Nephron (organoid): Measurements from ENCODE around the gene HSD3B7.

ENCODE experiments used
- H3K27ac Mint-ChIP-seq, 3 experiments: 2 replicates each; pipeline ENCODE4 v1.8.0; 2020; ENCODE audit warnings: mixed read lengths in 3 of 3, mild to moderate bottlenecking in 2 of 3, moderate library complexity in 1 of 3
- H3K27me3 Mint-ChIP-seq: 2 replicates; pipeline ENCODE4 v1.8.0; 2021; ENCODE audit warnings: low read depth, mild to moderate bottlenecking, moderate library complexity, mixed read lengths
- H3K36me3 Mint-ChIP-seq: 2 replicates; pipeline ENCODE4 v1.8.0; 2020; ENCODE audit warnings: low read depth, mixed read lengths
- H3K4me1 Mint-ChIP-seq: 2 replicates; pipeline ENCODE4 v1.8.0; 2020; ENCODE audit warnings: mixed read lengths
- H3K4me3 Mint-ChIP-seq, 3 experiments: 2 replicates each; pipeline ENCODE4 v1.8.0; 2020; ENCODE audit warnings: mild to moderate bottlenecking in 3 of 3, mixed read lengths in 3 of 3, moderate library complexity in 2 of 3
- H3K9me3 Mint-ChIP-seq: 2 replicates; pipeline ENCODE4 v1.8.0; 2020; ENCODE audit warnings: mixed read lengths
- TF ChIP-seq, protein P1 (sequence below), 3 experiments: fragments of 200-600 bp; sonication (generic); IDR thresholded peaks; one replicate each; pipeline ENCODE4 v1.5.0; 2021; ENCODE audit warnings: antibody characterized with exemption in 3 of 3; ENCODE audit not compliant: unreplicated experiment in 3 of 3

Gene HSD3B7

DNA sequence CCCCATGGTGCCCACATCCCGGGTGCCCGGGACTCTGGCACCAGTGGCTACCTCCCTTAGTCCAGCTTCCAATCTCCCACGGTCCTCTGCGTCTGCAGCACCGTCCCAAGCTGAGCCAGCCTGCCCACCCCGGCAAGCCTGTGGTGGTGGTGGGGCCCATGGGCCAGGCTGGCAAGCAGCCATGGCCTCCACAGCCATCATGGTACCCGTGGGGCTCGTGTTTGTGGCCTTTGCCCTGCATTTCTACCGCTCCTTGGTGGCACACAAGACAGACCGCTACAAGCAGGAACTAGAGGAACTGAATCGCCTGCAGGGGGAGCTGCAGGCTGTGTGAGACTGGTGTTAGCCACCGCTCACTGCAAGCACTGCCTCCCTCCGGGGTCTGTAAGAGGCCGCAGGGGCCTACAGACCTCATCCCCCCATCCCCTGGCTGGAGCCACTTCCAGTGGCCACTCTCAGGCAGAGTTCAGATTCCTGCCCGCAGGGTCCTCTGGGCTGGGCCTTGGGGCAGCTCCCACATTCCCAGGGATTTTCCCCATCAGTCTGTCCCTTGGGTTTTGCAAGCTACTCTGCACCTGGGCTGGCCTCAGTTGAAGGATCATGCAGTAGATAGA lies 31.4 kb upstream of the HSD3B7 start:
- Mint-ChIP-seq H3K27ac (peak overlapping the region; percentile 87 to 93 (median 90)), H3K27me3 (no peaks in the 10 kb centered on the region), H3K4me3 (peak overlapping the region; percentile 60 to 77 (median 77)), H3K36me3 (no peaks in the 10 kb centered on the region), H3K9me3 (no peaks in the 10 kb centered on the region), H3K4me1 (peaks cover 19% of the 10 kb centered on the region)
- TF ChIP-seq, protein P1, sequence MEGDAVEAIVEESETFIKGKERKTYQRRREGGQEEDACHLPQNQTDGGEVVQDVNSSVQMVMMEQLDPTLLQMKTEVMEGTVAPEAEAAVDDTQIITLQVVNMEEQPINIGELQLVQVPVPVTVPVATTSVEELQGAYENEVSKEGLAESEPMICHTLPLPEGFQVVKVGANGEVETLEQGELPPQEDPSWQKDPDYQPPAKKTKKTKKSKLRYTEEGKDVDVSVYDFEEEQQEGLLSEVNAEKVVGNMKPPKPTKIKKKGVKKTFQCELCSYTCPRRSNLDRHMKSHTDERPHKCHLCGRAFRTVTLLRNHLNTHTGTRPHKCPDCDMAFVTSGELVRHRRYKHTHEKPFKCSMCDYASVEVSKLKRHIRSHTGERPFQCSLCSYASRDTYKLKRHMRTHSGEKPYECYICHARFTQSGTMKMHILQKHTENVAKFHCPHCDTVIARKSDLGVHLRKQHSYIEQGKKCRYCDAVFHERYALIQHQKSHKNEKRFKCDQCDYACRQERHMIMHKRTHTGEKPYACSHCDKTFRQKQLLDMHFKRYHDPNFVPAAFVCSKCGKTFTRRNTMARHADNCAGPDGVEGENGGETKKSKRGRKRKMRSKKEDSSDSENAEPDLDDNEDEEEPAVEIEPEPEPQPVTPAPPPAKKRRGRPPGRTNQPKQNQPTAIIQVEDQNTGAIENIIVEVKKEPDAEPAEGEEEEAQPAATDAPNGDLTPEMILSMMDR (IDR thresholded peaks at IDR 0.05; ENCODE audit: unreplicated experiment in 3 of 3), result peak; percentile 78 to 86 (median 78)

DNA sequence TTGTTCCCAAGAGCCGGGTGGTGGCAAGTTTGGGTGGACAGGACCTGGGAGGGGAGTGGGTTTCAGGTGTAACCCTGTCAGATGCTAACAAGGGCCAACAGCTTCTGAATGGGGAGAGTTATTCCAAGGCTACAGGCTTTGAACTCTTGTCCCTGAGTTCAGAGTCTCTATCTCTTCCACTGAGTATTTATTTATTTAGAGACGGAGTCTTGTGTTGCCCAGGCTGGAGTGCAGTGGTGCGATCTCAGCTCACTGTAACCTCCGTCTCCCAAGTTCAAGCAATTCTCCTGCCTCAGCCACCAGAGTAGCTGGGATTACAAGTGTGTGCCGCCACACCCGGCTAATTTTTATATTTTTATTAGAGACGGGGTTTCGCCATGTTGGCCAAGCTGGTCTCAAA lies 30.0 kb upstream of the HSD3B7 start:
- Mint-ChIP-seq H3K27me3 (no peaks in the 10 kb centered on the region), H3K9me3 (no peaks in the 10 kb centered on the region), H3K27ac (peak overlapping the region; percentile 11 to 90 (median 57)), H3K4me3 (peak overlapping the region; percentile 40 to 59 (median 44)), H3K36me3 (peaks cover 7% of the 10 kb centered on the region), H3K4me1 (peaks cover 27% of the 10 kb centered on the region)
- TF ChIP-seq, protein P1 (IDR thresholded peaks at IDR 0.05; ENCODE audit: unreplicated experiment in 3 of 3), result no peak

DNA sequence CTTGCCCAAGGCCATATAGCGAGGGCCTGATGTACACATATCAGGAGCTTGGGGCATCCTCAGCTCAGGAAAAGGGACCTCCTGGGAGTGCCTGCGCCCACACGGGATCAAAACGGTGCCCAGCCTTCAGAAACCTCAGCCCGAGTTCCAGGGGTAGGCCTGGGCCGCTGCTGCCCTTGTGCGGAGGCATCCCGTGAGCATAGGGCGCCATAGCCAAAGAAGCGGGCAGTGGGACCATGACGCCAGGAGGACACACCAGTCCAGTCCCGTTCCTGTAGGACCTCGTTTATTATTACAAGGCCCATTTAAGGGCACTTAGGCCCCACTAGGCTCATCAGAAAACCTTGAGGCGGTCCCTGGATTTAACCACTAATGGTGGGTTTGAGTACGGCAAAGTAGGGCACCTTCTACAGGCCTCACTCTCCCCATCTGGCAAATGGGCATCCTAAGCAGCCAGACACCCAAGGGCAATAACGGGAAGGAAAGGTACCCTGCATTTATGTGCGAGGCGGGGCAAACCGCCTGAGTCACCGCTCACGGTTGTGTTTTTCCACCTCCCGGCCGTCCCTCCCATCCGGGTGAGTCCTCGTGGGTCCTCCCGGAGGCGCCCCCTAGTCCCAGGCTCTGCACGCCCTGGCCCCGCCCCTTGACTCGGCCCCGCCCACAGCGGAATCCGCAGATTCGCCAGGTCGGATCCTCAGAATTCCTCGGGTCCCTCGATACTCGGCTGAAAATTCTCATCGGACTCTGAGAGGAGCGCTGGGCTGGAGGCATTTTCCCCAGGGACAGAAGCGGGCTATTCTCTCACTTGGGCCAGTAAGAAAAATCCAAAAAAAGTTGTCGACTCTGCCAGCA lies 28.2 kb upstream of the HSD3B7 start:
- TF ChIP-seq, protein P1 (IDR thresholded peaks at IDR 0.05; ENCODE audit: unreplicated experiment in 3 of 3), result peak in 2 of 3 experiments; percentile 19 to 52
- Mint-ChIP-seq H3K27ac (peak overlapping the region; percentile 100), H3K27me3 (no peaks in the 10 kb centered on the region), H3K4me1 (peaks cover 27% of the 10 kb centered on the region), H3K9me3 (no peaks in the 10 kb centered on the region), H3K36me3 (peaks cover 23% of the 10 kb centered on the region), H3K4me3 (peak overlapping the region; percentile 95 to 98 (median 97))

DNA sequence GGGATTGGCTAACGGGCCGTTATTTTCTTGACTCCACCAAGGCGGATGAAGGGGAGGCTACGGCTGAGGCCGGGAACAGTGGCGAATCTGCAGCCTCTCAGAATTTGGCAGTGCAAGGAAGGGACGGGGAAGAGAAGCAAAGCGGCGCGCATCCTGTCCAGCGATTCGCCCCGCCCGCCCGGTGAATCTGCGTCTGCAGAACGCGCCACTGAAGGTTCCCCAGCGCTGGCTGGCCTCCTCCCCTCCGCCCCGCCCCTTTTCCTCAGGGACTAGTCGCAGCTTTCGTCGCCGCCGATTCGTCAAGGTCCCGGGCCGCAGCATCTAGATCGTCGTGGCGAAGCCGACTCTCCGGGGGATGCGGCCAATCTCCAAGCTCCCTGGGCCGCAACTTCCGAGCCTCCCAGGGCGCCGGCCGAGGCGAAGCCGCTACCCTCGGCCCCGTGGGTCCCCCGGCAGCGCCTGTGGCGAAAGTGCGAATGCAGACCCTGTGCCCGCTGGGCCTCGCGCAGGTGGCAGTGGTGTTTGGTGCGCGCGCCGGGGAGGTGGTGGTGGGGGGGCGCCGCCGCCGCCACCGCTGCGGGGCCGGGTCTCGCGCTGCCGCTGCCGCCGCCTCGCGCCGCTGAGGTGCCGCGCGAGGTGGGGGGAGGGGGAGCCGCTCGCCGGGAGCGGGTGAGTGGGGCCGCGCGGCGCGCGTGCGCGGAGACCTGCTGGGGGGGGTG lies 27.4 kb upstream of the HSD3B7 start, which contains the start of gene SETD1A:
TSS of gene SETD1A (plus strand) at position 299 of the 719 bp plus-strand sequence. CDS start 978 bp downstream, outside the sequence.
- H3K27ac Mint-ChIP-seq, result peak within 1 kb of the TSS; percentile 100
- H3K4me3 Mint-ChIP-seq, result peak within 1 kb of the TSS; percentile 97 to 98 (median 97)
- H3K9me3 Mint-ChIP-seq, result no peaks in the 10 kb centered on the region
- peaks cover 28% of the 10 kb centered on the region for H3K36me3 Mint-ChIP-seq
- TF ChIP-seq, protein P1 (IDR thresholded peaks at IDR 0.05; ENCODE audit: unreplicated experiment in 3 of 3), result no peak
- H3K4me1 Mint-ChIP-seq, result peaks cover 27% of the 10 kb centered on the region
- no peaks in the 10 kb centered on the region for H3K27me3 Mint-ChIP-seq

DNA sequence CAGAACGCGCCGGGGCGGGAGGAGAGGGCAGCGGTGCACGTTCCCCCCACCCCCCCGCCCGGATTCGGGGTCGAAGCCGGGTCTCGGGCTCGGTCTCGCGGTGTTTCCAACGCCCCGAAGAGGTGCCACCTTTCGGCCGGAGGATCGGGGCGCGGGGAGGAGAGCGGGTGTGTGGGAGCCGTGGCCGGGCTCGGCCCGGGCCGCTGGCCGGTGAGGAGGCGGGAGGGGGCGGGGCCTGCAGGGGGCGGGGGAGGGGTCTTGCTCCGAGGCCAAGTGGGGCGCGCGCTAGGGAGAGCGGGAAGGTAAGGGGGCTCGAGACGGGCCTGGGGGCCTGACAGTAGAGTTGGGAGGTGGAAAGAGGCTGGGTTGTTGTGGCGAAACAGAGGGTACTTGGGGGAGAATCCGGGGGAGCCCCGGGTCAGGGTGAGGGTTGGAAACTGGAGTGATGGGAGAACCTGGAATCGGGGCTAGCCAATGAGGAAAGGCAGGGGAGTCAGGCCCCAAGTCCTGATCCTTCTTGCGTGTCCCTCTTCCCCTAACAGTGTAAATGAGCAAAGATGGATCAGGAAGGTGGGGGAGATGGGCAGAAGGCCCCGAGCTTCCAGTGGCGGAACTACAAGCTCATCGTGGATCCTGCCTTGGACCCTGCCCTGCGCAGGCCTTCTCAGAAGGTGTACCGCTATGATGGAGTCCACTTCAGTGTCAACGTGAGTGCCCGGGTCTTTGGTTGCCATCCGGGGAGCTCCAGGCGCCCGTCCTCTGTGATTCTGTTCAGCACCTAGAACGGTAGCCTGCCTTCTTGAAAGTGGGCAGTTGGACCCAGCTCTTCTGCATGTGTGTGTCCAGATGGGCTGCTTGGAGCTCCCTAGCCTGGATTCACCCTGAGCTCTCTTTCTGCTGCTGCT lies 26.6 kb upstream of the HSD3B7 start:
- H3K4me1 Mint-ChIP-seq, result peaks cover 26% of the 10 kb centered on the region
- peaks cover 35% of the 10 kb centered on the region for H3K36me3 Mint-ChIP-seq
- TF ChIP-seq, protein P1 (IDR thresholded peaks at IDR 0.05; ENCODE audit: unreplicated experiment in 3 of 3), result no peak
- H3K4me3 Mint-ChIP-seq, result peak overlapping the region; percentile 96 to 97 (median 97)
- H3K27ac Mint-ChIP-seq, result peak overlapping the region; percentile 34 to 97 (median 94)
- H3K9me3 Mint-ChIP-seq, result no peaks in the 10 kb centered on the region
- H3K27me3 Mint-ChIP-seq, result no peaks in the 10 kb centered on the region
